Endothelial cell of umbilical vein (primary cell): ENCODE results near the gene SYMPK. TPM values are rescaled to one million over a fixed set of nuclear protein-coding genes. Genes with fewer than 3 reads are reported as not detected.
A peak's percentile ranks its signal among the peaks of the same experiment; 100 is the strongest.

Experiments used
- BruUV-seq: library from RNA; stranded (reverse); fragments of 400-500 nt; replicated peaks from 2 replicates; lab custom pipeline; 2021; lab: Mats Ljungman, UMichigan
- CTCF ChIA-PET: fragments of 300-600, 350-600 bp; sonication (Branson Sonifier 250); formaldehyde crosslinking; loops from one replicate; lab custom pipeline; 2021; ENCODE audit warnings: antibody characterized with exemption, inconsistent platforms; lab: Charles Lee
- POLR2A ChIA-PET: fragments of 300-600, 350-600 bp; sonication (Branson Sonifier 250); formaldehyde crosslinking; loops from one replicate; lab custom pipeline; 2021; ENCODE audit warnings: antibody characterized with exemption, inconsistent platforms; lab: Charles Lee
- DNase-seq: peaks from one replicate; pipeline ENCODE4 v3.0.0-alpha.2; 2011; ENCODE audit warnings: low read depth, low spot score
- FAIRE-seq: peaks from 2 replicates; lab custom pipeline; 2011; peaks lifted over from hg19 to GRCh38; lab: Jason Lieb, UNC
- H2AFZ ChIP-seq: 2 replicates; pipeline ENCODE4 v1.6.0; 2012; ENCODE audit warnings: low read depth, low read length, control low read depth, inconsistent platforms
- H3K27ac ChIP-seq: 2 replicates; pipeline ENCODE4 v1.5.1; 2011; ENCODE audit warnings: low read depth, mild to moderate bottlenecking, control low read depth, low read length, moderate library complexity; ENCODE audit not compliant: insufficient read depth
- H3K27me3 ChIP-seq, 2 experiments: 2 replicates each; pipeline versions ENCODE4 v1.6.0 to v1.6.1; 2011; ENCODE audit warnings: low read length in 2 of 2, mixed read lengths in 1 of 2; ENCODE audit not compliant: control insufficient read depth in 2 of 2, insufficient read depth in 2 of 2
- H3K36me3 ChIP-seq, 2 experiments: 2 replicates in 1 of 2; 3 replicates in 1 of 2; pipeline ENCODE4 v1.5.1; 2011; ENCODE audit warnings: low read length in 2 of 2, mild to moderate bottlenecking in 1 of 2, moderate library complexity in 1 of 2; ENCODE audit not compliant: control insufficient read depth in 2 of 2, insufficient read depth in 2 of 2; ENCODE audit errors: extremely low read depth in 1 of 2
- H3K4me1 ChIP-seq: 3 replicates; pipeline ENCODE4 v1.5.1; 2011; ENCODE audit warnings: mild to moderate bottlenecking, low read length; ENCODE audit not compliant: control insufficient read depth, insufficient read depth; ENCODE audit errors: extremely low read depth
- H3K4me2 ChIP-seq: 2 replicates; pipeline ENCODE4 v1.6.1; 2011; ENCODE audit warnings: low read length, control low read depth, mixed read lengths; ENCODE audit not compliant: insufficient read depth
- H3K4me3 ChIP-seq, 3 experiments: fragments of 200-600 bp in 1 of 3; sonication (generic), shearing (Covaris generic) in 1 of 3; replicated peaks in 1 of 3; 2 replicates each; pipeline ENCODE4 v1.5.1; 2011 to 2016; ENCODE audit warnings: control low read depth in 3 of 3, low read length in 3 of 3, mild to moderate bottlenecking in 2 of 3, inconsistent platforms in 1 of 3, low read depth in 1 of 3, moderate library complexity in 1 of 3; ENCODE audit not compliant: insufficient read depth in 1 of 3
- H3K79me2 ChIP-seq: 2 replicates; pipeline ENCODE4 v1.6.0; 2012; ENCODE audit warnings: low read length, inconsistent platforms; ENCODE audit not compliant: control insufficient read depth, insufficient read depth
- H3K9ac ChIP-seq: replicated peaks from 2 replicates; pipeline ENCODE3; 2011; ENCODE audit warnings: low read length, control low read depth; ENCODE audit not compliant: insufficient read depth; ENCODE audit errors: extremely low read depth
- H3K9me1 ChIP-seq: replicated peaks from 3 replicates; pipeline ENCODE4 v1.6.0; 2011; ENCODE audit warnings: mild to moderate bottlenecking, low read length; ENCODE audit not compliant: control insufficient read depth, insufficient read depth; ENCODE audit errors: extremely low read depth
- H3K9me3 ChIP-seq: replicated peaks from 2 replicates; pipeline ENCODE4 v1.5.1; 2012; ENCODE audit warnings: low read length, inconsistent platforms; ENCODE audit not compliant: control insufficient read depth, insufficient read depth
- H4K20me1 ChIP-seq: replicated peaks from 2 replicates; pipeline ENCODE3; 2011; ENCODE audit warnings: mild to moderate bottlenecking, low read length; ENCODE audit not compliant: control insufficient read depth, insufficient read depth; ENCODE audit errors: extremely low read depth
- GATA2 ChIP-seq: IDR thresholded peaks from 2 replicates; pipeline ENCODE4 v1.7.0; 2011; ENCODE audit warnings: low read depth, mild to moderate bottlenecking, moderate library complexity, mixed read lengths, low read length; ENCODE audit not compliant: insufficient read length, insufficient read depth
- JUN ChIP-seq: IDR thresholded peaks from 2 replicates; pipeline ENCODE4 v1.6.1; 2011; ENCODE audit warnings: borderline replicate concordance, low read depth; ENCODE audit not compliant: insufficient read length, insufficient read depth
- MYC ChIP-seq: IDR thresholded peaks from one replicate; pipeline ENCODE4 v1.6.1; 2011; ENCODE audit warnings: mild to moderate bottlenecking, low read depth, low read length
- POLR2A ChIP-seq: IDR thresholded peaks from 2 replicates; pipeline ENCODE4 v1.6.1; 2012; ENCODE audit warnings: low read depth, mild to moderate bottlenecking, control low read depth, low read length
- POLR2AphosphoS5 ChIP-seq: IDR thresholded peaks from 2 replicates; pipeline ENCODE4 v1.6.1; 2012; ENCODE audit warnings: low read depth, mild to moderate bottlenecking, control low read depth, low read length, moderate library complexity; ENCODE audit not compliant: insufficient read depth
- dilution Hi-C: fragments of 300-500 bp; cut with MboI; formaldehyde crosslinking; loops from one replicate; pipeline ENCODE4 v1.15.0; 2019; ENCODE audit warnings: low sequenced_read_pairs; ENCODE audit not compliant: extremely low pct_ligation_motif_present
- intact Hi-C: fragments of 100-400 bp; cut with micrococcal nuclease; formaldehyde crosslinking; loops from one replicate; pipeline ENCODE4 v1.10.0; 2022
- polyA plus RNA-seq, 4 experiments: library from polyadenylated mRNA; depleted of rRNA in 3 of 4; stranded (reverse) in 3 of 4; unstranded in 1 of 4; fragments of >200 nt; gene quantifications; 2 replicates each; pipeline versions ENCODE4 v1.2.1 to v1.2.3, GENCODE V29; 2011 to 2012; ENCODE audit warnings: missing spikeins in 1 of 4
- total RNA-seq: library from RNA; stranded (reverse); gene quantifications from 2 replicates; pipeline ENCODE4 v1.2.3, GENCODE V29; 2021
- TF ChIP-seq, protein P1 (sequence below): IDR thresholded peaks from 2 replicates; pipeline ENCODE4 v1.6.1; 2011; ENCODE audit not compliant: insufficient read depth, insufficient read length
- TF ChIP-seq, protein P2 (sequence below), 2 donors: IDR thresholded peaks; 1 replicate in 1 of 2; 2 replicates in 1 of 2; pipeline ENCODE4 v1.5.1; 2011; ENCODE audit warnings: low read length in 2 of 2, mild to moderate bottlenecking in 2 of 2, moderate library complexity in 2 of 2, control low read depth in 1 of 2, inconsistent platforms in 1 of 2, low read depth in 1 of 2; ENCODE audit not compliant: insufficient read depth in 1 of 2; ENCODE audit errors: extremely low read depth in 1 of 2

Gene SYMPK
- total and polyA plus RNA-seq, 2 donors (not counting 3 experiments of a cell fraction or from before 2014, with no cell fraction given) = 89.8 to 95.7 TPM

DNA sequence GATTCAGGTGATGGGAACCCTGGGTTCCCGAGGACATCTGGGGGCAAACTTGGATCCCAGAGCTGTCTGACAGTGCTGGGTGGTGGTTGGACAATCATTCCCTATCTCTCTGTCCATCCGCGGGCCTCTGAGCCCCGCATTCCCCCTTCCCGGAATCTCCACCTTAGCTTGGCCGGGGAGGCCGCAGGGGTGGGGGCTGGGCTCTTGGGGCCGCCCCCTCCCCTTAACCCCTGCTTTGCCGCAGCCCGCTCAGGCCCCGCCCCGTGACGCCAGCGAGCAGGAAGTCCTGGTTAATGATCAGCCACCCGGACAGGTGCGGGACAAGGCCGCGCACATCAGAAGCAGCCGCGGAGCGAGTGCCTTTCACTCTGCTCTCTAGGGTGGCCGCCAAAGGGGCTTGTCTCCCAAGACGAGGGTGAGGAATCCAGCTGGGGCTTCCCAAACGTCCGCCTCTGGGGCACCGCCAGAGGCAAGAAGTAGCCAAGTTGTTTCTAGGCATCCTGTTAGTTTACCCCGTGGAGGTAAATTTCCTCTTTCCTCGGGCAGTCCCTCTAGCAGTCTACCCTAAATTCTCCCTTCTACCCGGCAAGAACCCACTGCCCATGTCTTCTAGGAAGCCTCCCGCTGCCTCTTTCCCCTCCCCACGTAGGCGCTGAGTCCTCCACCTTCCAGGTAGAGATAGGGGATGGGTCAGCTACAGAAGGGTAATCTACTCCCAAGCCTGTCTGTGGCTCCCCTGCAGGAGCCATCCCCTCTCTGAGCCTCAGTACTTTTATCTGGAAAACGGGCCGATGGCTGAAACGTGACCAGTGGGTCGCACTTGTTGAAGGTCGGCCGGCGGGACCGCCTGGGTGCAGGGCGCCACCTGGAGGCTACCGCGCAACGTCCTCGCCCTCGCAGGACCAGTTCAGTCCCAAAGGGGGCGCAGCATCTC, 20.0 kb upstream of the SYMPK start:
- TF ChIP-seq, protein P1, sequence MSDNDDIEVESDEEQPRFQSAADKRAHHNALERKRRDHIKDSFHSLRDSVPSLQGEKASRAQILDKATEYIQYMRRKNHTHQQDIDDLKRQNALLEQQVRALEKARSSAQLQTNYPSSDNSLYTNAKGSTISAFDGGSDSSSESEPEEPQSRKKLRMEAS = no peak
- TF ChIP-seq MYC (no peak), JUN (no peak), POLR2AphosphoS5 (no peak), POLR2A (no peak), GATA2 (no peak)
- TF ChIP-seq, protein P2, sequence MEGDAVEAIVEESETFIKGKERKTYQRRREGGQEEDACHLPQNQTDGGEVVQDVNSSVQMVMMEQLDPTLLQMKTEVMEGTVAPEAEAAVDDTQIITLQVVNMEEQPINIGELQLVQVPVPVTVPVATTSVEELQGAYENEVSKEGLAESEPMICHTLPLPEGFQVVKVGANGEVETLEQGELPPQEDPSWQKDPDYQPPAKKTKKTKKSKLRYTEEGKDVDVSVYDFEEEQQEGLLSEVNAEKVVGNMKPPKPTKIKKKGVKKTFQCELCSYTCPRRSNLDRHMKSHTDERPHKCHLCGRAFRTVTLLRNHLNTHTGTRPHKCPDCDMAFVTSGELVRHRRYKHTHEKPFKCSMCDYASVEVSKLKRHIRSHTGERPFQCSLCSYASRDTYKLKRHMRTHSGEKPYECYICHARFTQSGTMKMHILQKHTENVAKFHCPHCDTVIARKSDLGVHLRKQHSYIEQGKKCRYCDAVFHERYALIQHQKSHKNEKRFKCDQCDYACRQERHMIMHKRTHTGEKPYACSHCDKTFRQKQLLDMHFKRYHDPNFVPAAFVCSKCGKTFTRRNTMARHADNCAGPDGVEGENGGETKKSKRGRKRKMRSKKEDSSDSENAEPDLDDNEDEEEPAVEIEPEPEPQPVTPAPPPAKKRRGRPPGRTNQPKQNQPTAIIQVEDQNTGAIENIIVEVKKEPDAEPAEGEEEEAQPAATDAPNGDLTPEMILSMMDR (IDR thresholded peaks at IDR 0.05; ENCODE audit: extremely low read depth in 1 of 2, insufficient read depth in 1 of 2, low read depth in 1 of 2, low read length in 2 of 2) = peak; percentile 99 to 100
- CTCF ChIA-PET = interaction anchor here (1.0 to 2.2 kb wide), 5 partner anchors 13 to 382 kb away, joined by 3 to 24 read pairs (median 4); partner anchors contain the start of genes FOXA3 and SYMPK
- FAIRE-seq (peak; percentile 80), DNase-seq (peak; percentile 95)
- Histone ChIP-seq H2AFZ (no peak overlapping the region), H3K9me1 (no peaks in the 10 kb centered on the region), H4K20me1 (no peaks in the 10 kb centered on the region), H3K4me2 (no peak overlapping the region), H3K36me3 (no peaks in the 10 kb centered on the region), H3K4me3 (no peak overlapping the region), H3K79me2 (peaks cover 3% of the 10 kb centered on the region), H3K9me3 (no peaks in the 10 kb centered on the region), H3K27me3 (no peaks in the 10 kb centered on the region), H3K4me1 (peaks cover 10% of the 10 kb centered on the region), H3K9ac (no peak overlapping the region), H3K27ac (no peak overlapping the region)
- POLR2A ChIA-PET = interaction anchor here (1.0 kb wide), 1 partner anchor 18 kb away, joined by 3 read pairs; no protein-coding TSS in a partner anchor
- dilution Hi-C loops = no loop called here
- intact Hi-C loops = loop anchor here (1.0 kb wide), 3 partner anchors 20 to 132 kb away; partner anchors contain the start of gene SYMPK
- no TSS peak for BruUV-seq
